HG03066 (cell line): ENCODE measurements around the gene CELF2.

ENCODE experiments used
- ATAC-seq: cut with Tn5 transposase; IDR thresholded peaks from one replicate; pipeline ENCODE4 v1.9.1; 2021; ENCODE audit warnings: low read depth; ENCODE audit not compliant: unreplicated experiment

The CELF2 gene

GRCh38 chr10:11020548-11020942 lies 2.9 kb downstream of the CELF2 start:
- no peak for ATAC-seq

DNA sequence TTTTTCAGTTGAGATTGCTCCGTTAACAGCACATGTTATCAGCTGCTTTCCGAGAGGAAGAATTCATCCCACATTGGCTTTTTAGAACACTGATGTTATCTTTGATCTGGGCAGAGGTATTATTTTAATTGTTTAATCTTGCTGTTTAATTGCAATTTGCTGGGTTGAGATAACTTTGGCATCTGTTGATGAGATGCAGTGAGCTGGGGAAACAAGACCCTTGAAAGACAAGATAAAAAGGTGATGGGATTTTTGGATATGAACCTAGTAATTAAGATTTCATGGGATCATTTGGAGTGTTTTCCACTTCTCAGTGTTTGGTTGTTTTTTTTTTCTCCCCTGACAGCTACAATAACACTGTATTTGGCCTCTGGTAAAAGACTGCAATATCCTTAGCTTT lies 4.5 kb downstream of the CELF2 start:
- ATAC-seq: no peak

DNA sequence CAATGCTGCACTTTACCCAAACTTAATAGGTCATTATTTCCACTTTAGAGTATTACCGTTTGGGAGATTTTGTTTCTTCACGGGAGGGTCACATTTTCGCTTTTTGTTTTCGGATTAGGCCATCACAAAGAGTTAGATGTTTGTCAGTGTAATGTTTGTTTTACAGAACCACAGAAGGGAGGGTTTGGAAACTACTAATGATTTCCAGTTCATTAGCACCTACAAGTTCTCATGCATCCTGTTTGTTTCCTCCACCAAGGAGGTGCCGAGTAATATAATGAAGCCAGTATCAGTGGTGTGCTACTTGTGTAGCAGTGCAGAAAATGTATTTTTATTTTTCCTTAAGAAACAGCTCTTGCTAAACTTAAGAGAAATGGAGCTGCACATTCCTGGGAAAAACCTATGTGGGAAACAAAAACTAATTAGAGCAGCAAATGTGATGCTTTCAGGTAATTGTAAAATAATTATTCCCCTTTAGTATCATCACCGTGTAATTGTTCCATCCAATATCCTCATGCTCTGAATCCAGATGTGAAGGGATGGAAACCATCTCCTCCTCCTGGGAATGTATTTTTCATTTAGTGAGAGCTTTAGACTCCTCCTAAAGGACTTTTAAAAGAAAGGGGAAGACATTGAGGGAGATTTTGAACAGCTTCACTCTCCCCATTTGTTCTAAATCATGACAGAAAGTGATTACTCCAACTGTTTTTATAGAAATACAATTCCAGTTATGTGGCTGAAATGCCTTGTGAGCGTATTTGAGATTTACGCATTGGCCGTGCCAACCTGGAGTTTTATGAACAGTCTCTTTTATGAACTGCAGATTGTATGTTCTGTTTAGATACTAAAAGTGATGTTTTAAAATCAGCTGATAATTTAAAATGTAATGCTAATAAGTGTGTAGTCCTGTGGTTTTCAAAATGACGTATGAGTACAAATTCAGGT lies 5.6 kb downstream of the CELF2 start:
- ATAC-seq: no peak

- ATAC-seq: no peak
Observed at GRCh38 chr10:11024596-11024995, 6.9 kb downstream of the CELF2 start.

- no peak for ATAC-seq
Observed at GRCh38 chr10:11025978-11026377, 8.3 kb downstream of the CELF2 start.

DNA sequence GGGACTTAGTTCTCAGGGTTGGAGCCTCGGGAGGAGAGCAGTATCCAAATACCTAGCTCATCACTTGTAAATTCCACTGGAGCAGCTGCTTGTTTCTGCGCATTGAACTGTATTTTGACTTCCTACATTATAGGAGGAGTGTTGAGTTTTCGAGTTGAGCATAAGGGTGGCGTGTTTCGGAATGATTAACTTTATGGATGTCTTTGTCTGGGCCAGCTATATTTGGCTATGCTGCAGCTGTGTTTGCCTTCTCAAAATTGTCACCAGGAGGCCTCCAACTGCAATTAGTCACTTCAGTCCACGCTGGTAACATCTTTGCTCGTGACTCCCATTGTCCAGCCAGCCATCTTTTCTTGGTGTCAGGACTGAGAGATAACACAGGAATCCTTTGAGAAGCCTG lies 9.1 kb downstream of the CELF2 start:
- ATAC-seq: no peak

DNA sequence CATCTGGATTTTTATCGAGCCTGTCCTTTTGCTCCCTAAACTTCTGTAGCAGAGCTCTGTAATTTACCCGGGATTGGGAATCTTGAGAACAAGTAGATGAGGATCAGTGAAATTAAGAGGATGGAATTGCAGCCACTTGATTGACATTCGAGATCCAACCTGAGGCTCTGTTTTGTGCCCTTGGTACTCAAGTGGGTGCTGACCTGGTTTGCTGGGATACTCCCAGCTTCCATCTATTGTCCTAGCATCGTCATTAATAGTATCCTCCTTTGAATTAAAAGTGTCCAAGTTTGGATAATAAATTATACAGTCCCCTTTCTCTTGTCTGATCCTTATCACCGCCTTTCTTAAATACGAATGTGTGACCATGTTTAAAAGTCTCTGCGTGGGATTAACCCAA lies 17.1 kb downstream of the CELF2 start:
- ATAC-seq: no peak

- ATAC-seq: no peak
Observed at GRCh38 chr10:11035301-11035991, 17.8 kb downstream of the CELF2 start.

DNA sequence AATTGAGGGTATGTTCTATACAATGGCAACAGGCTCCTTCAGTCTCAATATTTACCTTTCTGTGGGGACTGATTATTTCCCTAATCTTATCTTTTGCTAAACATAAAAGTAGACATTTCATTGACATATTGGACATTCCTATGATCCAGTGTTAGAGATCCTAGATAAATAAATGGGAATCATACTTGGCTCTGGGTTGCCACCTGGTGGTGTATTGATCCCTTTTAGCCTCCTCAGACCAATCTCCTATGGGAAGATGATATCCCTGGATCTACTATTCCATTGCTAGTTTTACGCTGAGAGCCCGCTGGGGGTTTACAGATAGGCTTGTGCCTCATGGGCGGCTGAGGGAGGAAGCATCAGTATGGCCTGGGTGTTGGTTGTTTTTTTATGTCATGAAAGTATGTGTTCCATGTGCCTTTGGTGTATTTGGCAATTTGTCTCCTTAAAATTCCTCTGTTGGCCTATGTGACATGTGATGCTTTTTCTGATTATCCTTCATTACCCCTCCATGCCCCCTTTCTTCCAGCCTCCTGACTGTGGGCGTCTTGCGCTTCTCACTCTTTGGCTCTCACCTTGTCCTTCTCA lies 18.8 kb downstream of the CELF2 start:
- no peak for ATAC-seq

DNA sequence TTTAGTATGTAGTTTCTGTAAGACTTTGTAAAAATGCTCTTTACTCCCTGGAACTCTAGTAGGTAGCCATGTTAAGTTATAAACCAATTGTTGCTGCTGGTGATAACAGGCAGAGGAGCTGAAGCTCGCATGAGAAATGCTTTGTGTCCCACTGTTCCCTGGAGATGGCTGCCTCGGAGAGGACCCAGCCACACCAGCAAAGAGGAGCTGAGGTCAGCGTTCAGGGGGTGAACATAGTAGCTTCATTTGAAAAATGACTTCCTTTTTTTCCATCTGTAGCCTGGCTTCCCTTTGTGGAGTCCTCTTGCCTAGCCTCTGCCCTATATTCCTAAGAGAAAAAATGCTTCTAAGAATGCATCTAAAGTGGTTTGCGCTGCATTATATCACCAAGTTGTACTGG lies 20.3 kb downstream of the CELF2 start:
- ATAC-seq: no peak

GRCh38 chr10:11042357-11042756 lies 24.7 kb downstream of the CELF2 start:
- no peak for ATAC-seq

- no peak for ATAC-seq
Observed at GRCh38 chr10:11043039-11043438, 25.4 kb downstream of the CELF2 start.

DNA sequence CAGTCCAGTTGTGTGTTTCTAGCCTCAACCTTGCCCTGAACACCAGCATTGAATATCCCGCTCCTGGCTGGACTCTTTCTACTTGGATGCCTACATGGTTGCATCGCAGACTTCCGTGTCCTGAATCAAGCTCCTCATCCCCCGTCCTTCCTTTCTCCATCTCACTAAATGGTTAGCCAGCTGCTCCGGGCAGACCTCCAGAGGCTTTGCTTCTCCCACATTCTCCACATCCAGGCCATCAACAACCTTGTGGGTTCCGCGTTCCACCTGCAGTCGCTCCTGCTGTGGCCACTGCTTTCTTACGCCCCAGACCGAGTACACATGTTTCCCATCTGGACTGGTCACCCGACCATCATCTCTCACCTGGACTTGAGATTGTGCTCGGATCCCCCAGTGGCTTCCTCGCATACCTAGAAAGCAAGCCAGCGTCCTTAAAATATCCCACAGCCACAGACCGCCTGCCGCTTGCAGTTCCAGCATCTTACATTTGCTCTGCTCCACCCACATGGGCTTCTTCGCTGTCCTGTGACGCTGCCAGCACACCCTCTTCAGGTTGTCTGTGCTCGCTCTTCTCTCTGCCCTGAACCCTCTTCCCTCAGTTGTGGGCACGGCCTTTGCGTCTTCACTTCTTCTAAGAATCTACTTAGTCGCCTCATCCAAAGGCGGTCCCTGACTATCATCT lies 25.9 kb downstream of the CELF2 start:
- no peak for ATAC-seq

- ATAC-seq: no peak
Observed at GRCh38 chr10:11045487-11045886, 27.8 kb downstream of the CELF2 start.

- no peak for ATAC-seq
Observed at GRCh38 chr10:11045995-11046775, 28.5 kb downstream of the CELF2 start.

- no peak for ATAC-seq
Observed at GRCh38 chr10:11046776-11047160, 29.1 kb downstream of the CELF2 start.

- ATAC-seq: no peak
Observed at GRCh38 chr10:11048707-11049278, 31.1 kb downstream of the CELF2 start.

GRCh38 chr10:11049806-11050205 lies 32.1 kb downstream of the CELF2 start:
- ATAC-seq: no peak

- ATAC-seq: no peak
Observed at GRCh38 chr10:11050301-11051287, 32.9 kb downstream of the CELF2 start.
